Neural crest cell (in vitro differentiated cells): ENCODE results near the gene ITGAX. TPM values are rescaled to one million over a fixed set of nuclear protein-coding genes. Genes with fewer than 3 reads are reported as not detected.

Experiments used
- DNase-seq: peaks from one replicate; pipeline ENCODE4 v3.0.0; 2021; ENCODE audit warnings: low read depth, mixed read lengths, low spot score
- H3K27ac Mint-ChIP-seq: one replicate; pipeline ENCODE4 v1.8.0; 2021; ENCODE audit warnings: mild to moderate bottlenecking, mixed read lengths; ENCODE audit not compliant: unreplicated experiment
- H3K27me3 Mint-ChIP-seq: 2 replicates; pipeline ENCODE4 v1.8.0; 2021; ENCODE audit warnings: low read depth, mild to moderate bottlenecking, mixed read lengths
- H3K36me3 Mint-ChIP-seq: 2 replicates; pipeline ENCODE4 v1.8.0; 2021; ENCODE audit warnings: low read depth, mild to moderate bottlenecking, mixed read lengths
- H3K4me1 Mint-ChIP-seq: 2 replicates; pipeline ENCODE4 v1.8.0; 2021; ENCODE audit warnings: mixed read lengths
- H3K4me3 Mint-ChIP-seq: one replicate; pipeline ENCODE4 v1.8.0; 2021; ENCODE audit warnings: mild to moderate bottlenecking, mixed read lengths
- H3K9me3 Mint-ChIP-seq: 2 replicates; pipeline ENCODE4 v1.8.0; 2021; ENCODE audit warnings: mixed read lengths
- total RNA-seq: library from RNA; stranded (reverse); gene quantifications from 2 replicates; pipeline ENCODE4 v1.2.1, GENCODE V29; 2021
- TF ChIP-seq, protein P1 (sequence below): fragments of 200-600 bp; sonication (generic); conservative IDR thresholded peaks from 2 replicates; pipeline ENCODE4 v1.5.0; 2021; ENCODE audit warnings: antibody characterized with exemption, mild to moderate bottlenecking

Gene ITGAX
- total RNA-seq, 1 donor from 2014 or later = not detected

DNA sequence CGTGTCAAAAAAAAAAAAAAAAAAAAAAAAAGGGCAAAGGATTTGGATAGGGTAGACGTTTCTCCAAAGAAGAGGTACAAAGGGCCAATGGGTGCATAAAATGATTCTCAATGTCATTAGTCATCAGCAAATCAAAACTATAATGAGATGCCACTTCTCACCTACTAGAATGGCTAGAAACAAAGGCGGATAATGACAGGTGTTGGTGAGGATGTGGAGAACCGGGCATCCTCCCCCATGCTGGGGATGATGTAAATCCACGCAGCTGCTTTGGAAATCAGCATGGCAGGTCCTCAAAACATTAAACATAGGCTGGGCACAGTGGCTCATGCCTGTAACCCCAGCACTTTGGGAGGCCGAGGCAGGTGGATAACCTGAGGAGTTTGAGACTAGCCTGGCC lies 9.4 kb downstream of the ITGAX start:
- DNase-seq = no peak
- no peak overlapping the region for H3K27ac Mint-ChIP-seq
- peaks cover 7% of the 10 kb centered on the region for H3K27me3 Mint-ChIP-seq
- no peaks in the 10 kb centered on the region for H3K9me3 Mint-ChIP-seq
- TF ChIP-seq, protein P1, sequence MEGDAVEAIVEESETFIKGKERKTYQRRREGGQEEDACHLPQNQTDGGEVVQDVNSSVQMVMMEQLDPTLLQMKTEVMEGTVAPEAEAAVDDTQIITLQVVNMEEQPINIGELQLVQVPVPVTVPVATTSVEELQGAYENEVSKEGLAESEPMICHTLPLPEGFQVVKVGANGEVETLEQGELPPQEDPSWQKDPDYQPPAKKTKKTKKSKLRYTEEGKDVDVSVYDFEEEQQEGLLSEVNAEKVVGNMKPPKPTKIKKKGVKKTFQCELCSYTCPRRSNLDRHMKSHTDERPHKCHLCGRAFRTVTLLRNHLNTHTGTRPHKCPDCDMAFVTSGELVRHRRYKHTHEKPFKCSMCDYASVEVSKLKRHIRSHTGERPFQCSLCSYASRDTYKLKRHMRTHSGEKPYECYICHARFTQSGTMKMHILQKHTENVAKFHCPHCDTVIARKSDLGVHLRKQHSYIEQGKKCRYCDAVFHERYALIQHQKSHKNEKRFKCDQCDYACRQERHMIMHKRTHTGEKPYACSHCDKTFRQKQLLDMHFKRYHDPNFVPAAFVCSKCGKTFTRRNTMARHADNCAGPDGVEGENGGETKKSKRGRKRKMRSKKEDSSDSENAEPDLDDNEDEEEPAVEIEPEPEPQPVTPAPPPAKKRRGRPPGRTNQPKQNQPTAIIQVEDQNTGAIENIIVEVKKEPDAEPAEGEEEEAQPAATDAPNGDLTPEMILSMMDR = no peak
- H3K36me3 Mint-ChIP-seq = no peaks in the 10 kb centered on the region
- H3K4me3 Mint-ChIP-seq = no peak overlapping the region
- no peaks in the 10 kb centered on the region for H3K4me1 Mint-ChIP-seq

DNA sequence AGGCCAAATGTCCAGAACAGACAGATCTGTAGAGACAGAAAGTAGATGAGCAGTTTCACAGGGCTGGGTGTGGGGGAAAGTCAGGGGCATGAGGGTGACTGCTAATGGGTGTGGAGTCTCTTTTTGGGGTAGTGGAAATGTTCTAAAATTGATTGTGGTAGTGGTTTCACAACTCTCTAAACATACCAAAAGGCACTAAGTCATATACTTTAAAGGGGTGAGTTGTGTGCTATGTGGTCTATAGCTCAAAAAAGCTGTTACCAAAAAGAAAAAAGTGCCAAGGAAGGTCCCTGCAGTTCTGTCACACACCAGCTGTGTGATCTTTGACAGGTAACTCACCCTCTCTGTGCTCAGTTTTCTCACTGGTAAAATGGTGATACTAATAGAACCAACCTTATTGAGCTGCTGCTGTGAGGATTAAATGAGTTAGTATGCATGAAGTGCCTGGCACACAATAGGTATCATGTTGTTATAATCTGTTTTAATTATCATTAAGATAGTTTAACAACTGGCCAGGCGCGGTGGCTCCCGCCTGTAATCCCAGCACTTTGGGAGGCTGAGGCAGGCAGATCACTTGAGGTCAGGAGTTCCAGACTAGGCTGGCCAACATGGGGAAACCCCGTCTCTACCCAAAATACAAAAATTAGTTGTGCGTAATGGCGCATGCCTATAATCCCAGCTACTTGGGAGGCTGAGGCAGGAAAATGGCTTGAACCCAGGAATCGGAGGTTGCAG lies 10.3 kb downstream of the ITGAX start:
- H3K4me3 Mint-ChIP-seq = no peak overlapping the region
- H3K27ac Mint-ChIP-seq = no peak overlapping the region
- no peaks in the 10 kb centered on the region for H3K36me3 Mint-ChIP-seq
- DNase-seq = no peak
- no peaks in the 10 kb centered on the region for H3K4me1 Mint-ChIP-seq
- no peaks in the 10 kb centered on the region for H3K9me3 Mint-ChIP-seq
- TF ChIP-seq, protein P1 = no peak
- H3K27me3 Mint-ChIP-seq = peaks cover 7% of the 10 kb centered on the region

- Mint-ChIP-seq H3K27ac (no peak overlapping the region), H3K4me3 (no peak overlapping the region), H3K27me3 (peaks cover 10% of the 10 kb centered on the region), H3K4me1 (no peaks in the 10 kb centered on the region), H3K36me3 (no peaks in the 10 kb centered on the region), H3K9me3 (no peaks in the 10 kb centered on the region)
- TF ChIP-seq, protein P1 = no peak
- no peak for DNase-seq
Observed at GRCh38 chr16:31367853-31368252, 12.9 kb downstream of the ITGAX start.

GRCh38 chr16:31371008-31371407 lies 16.0 kb downstream of the ITGAX start:
- TF ChIP-seq, protein P1 = no peak
- H3K4me3 Mint-ChIP-seq = no peak overlapping the region

DNA sequence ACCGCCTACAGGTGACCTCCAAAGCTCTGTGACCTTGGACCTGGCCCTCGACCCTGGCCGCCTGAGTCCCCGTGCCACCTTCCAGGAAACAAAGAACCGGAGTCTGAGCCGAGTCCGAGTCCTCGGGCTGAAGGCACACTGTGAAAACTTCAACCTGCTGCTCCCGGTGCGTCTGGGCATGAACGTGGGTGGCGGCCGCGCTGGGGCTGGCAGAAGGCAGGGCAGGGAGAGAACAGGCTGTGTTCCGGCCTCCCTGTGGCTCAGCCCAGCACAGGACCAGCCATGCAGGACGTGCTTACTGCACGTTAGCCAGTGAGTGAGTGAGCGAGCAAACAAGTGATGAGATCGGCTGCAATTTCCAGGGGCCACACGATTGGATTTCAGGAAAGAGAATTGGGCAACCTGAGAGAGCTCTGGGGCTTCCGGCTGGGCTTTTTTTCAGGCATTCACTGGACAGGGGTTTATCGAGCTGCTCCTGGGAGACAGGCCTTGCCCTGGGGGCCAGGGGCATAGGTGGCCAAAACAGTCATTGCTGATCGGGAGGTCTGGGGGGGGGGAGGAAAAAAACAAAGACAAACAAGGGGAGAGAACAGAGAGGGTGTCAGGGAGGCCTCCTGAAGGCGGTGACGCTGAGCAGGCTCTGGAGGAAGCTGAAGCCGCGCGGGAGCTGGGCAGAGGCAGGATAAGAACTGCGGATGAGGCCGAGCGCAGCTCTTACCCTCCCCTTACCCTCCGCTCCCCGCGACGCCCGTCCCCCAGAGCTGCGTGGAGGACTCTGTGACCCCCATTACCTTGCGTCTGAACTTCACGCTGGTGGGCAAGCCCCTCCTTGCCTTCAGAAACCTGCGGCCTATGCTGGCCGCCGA lies 16.9 kb downstream of the ITGAX start:
- H3K27me3 Mint-ChIP-seq = peaks cover 25% of the 10 kb centered on the region
- H3K27ac Mint-ChIP-seq = no peak overlapping the region
- H3K4me3 Mint-ChIP-seq = no peak overlapping the region
- no peak for DNase-seq
- no peaks in the 10 kb centered on the region for H3K36me3 Mint-ChIP-seq
- TF ChIP-seq, protein P1 = no peak
- no peaks in the 10 kb centered on the region for H3K4me1 Mint-ChIP-seq
- H3K9me3 Mint-ChIP-seq = no peaks in the 10 kb centered on the region

More at GRCh38 chr16:31371008-31371407, 16.0 kb downstream of the ITGAX start:
- no peaks in the 10 kb centered on the region for H3K9me3 Mint-ChIP-seq
- no peak overlapping the region for H3K27ac Mint-ChIP-seq
- no peak for DNase-seq
- H3K27me3 Mint-ChIP-seq = peaks cover 26% of the 10 kb centered on the region
- no peaks in the 10 kb centered on the region for H3K36me3 Mint-ChIP-seq
- no peaks in the 10 kb centered on the region for H3K4me1 Mint-ChIP-seq
